ENCODE measurements around the gene PXDN.
"Not testable (repeated sequence)": the region's sequence is repeated elsewhere in the genome, so short reads cannot be mapped to it uniquely, and the experiment has no call there.

The PXDN gene

GRCh38 chr2:1638281-1638860, 105.9 kb downstream of the PXDN start:
- FAIRE-seq = no peak

GRCh38 chr2:1636791-1637415, 107.4 kb downstream of the PXDN start:
- DNase-seq (ENCODE audit: insufficient read length, low spot score) (no peak), FAIRE-seq (peak; percentile 40)

More at GRCh38 chr2:1638281-1638860, 105.9 kb downstream of the PXDN start:
- no peak for DNase-seq (ENCODE audit: insufficient read length, low spot score)

GRCh38 chr2:1635823-1636222, 108.5 kb downstream of the PXDN start:
- no peak for FAIRE-seq

GRCh38 chr2:1634681-1635341, 109.5 kb downstream of the PXDN start:
- DNase-seq (ENCODE audit: insufficient read length, low spot score) (no peak), FAIRE-seq (no peak)

More at GRCh38 chr2:1635823-1636222, 108.5 kb downstream of the PXDN start:
- DNase-seq (ENCODE audit: insufficient read length, low spot score) = no peak

GRCh38 chr2:1633936-1634587, 110.3 kb downstream of the PXDN start:
- FAIRE-seq = no peak
- no peak for DNase-seq (ENCODE audit: insufficient read length, low spot score)

GRCh38 chr2:1633092-1633671, 111.1 kb downstream of the PXDN start:
- FAIRE-seq (no peak), DNase-seq (ENCODE audit: insufficient read length, low spot score) (no peak)

- no peak for DNase-seq (ENCODE audit: insufficient read length, low spot score)
These were observed 111.8 kb downstream of the PXDN start for GRCh38 chr2:1632510-1632909.

GRCh38 chr2:1632002-1632348, 112.3 kb downstream of the PXDN start:
- peak; percentile 62 for DNase-seq (ENCODE audit: insufficient read length, low spot score)
- FAIRE-seq = peak; percentile 60

More at GRCh38 chr2:1632510-1632909, 111.8 kb downstream of the PXDN start:
- no peak for FAIRE-seq

- DNase-seq (ENCODE audit: insufficient read length, low spot score) (no peak), FAIRE-seq (no peak)
These were observed 112.9 kb downstream of the PXDN start for GRCh38 chr2:1631292-1632001.

GRCh38 chr2:1628893-1629292, 115.4 kb downstream of the PXDN start:
- FAIRE-seq (no peak), DNase-seq (ENCODE audit: insufficient read length, low spot score) (no peak)

- DNase-seq (ENCODE audit: insufficient read length, low spot score) = no peak
- FAIRE-seq = peak; percentile 36
These were observed 116.5 kb downstream of the PXDN start for GRCh38 chr2:1627628-1628381.

- DNase-seq (ENCODE audit: insufficient read length, low spot score) (no peak), FAIRE-seq (no peak)
These were observed 118.0 kb downstream of the PXDN start for GRCh38 chr2:1626271-1626681.

GRCh38 chr2:1625281-1626001, 118.9 kb downstream of the PXDN start:
- FAIRE-seq (peak; percentile 85), DNase-seq (ENCODE audit: insufficient read length, low spot score) (peak; percentile 57)

- no peak for DNase-seq (ENCODE audit: insufficient read length, low spot score)
- peak; percentile 71 for FAIRE-seq
These were observed 120.3 kb downstream of the PXDN start for GRCh38 chr2:1623906-1624445.

GRCh38 chr2:1622521-1623200, 121.7 kb downstream of the PXDN start:
- DNase-seq (ENCODE audit: insufficient read length, low spot score) (no peak), FAIRE-seq (no peak)

GRCh38 chr2:1621976-1622375, 122.3 kb downstream of the PXDN start:
- peak; percentile 36 for FAIRE-seq
- not testable (repeated sequence) for DNase-seq (ENCODE audit: insufficient read length, low spot score)

GRCh38 chr2:1621501-1621900, 122.8 kb downstream of the PXDN start:
- FAIRE-seq (no peak), DNase-seq (ENCODE audit: insufficient read length, low spot score) (no peak)

GRCh38 chr2:1621041-1621440, 123.3 kb downstream of the PXDN start:
- DNase-seq (ENCODE audit: insufficient read length, low spot score) = no peak
- FAIRE-seq = peak; percentile 54
